Hepatocyte (in vitro differentiated cells): Measurements from ENCODE around the gene OCEL1. TPM values are rescaled to one million over a fixed set of nuclear protein-coding genes. Genes with fewer than 3 reads are reported as not detected.

Experiments
- DNase-seq: peaks from one replicate; pipeline ENCODE4 v3.0.0-alpha.2; 2016; ENCODE audit warnings: low spot score
- H2AFZ ChIP-seq: fragments of 200-600 bp; sonication (generic); 2 replicates; pipeline ENCODE4 v1.6.0; 2016; ENCODE audit warnings: antibody characterized with exemption, mild to moderate bottlenecking
- H3K27ac ChIP-seq: fragments of 200-600 bp; sonication (generic); 2 replicates; pipeline ENCODE4 v1.5.1; 2016; ENCODE audit warnings: mild to moderate bottlenecking
- H3K27me3 ChIP-seq: fragments of 200-600 bp; sonication (generic); 2 replicates; pipeline ENCODE4 v1.6.1; 2016
- H3K36me3 ChIP-seq: fragments of 200-600 bp; sonication (generic); replicated peaks from 2 replicates; pipeline ENCODE4 v1.5.1; 2016; ENCODE audit warnings: low read depth; ENCODE audit not compliant: insufficient read depth
- H3K4me1 ChIP-seq: fragments of 200-600 bp; sonication (generic); 2 replicates; pipeline ENCODE4 v1.5.1; 2016; ENCODE audit warnings: mild to moderate bottlenecking, moderate library complexity; ENCODE audit not compliant: insufficient read depth
- H3K4me2 ChIP-seq: fragments of 200-600 bp; sonication (generic); 2 replicates; pipeline ENCODE4 v1.6.0; 2016
- H3K4me3 ChIP-seq: fragments of 200-600 bp; sonication (generic); 2 replicates; pipeline ENCODE4 v1.5.1; 2016; ENCODE audit warnings: mild to moderate bottlenecking
- H3K79me2 ChIP-seq: fragments of 200-600 bp; sonication (generic); 2 replicates; pipeline ENCODE4 v1.6.0; 2017; ENCODE audit warnings: mild to moderate bottlenecking
- H3K9me2 ChIP-seq: fragments of 200-600 bp; sonication (generic); replicated peaks from 2 replicates; pipeline ENCODE4 v1.6.0; 2017; ENCODE audit warnings: mild to moderate bottlenecking; ENCODE audit not compliant: insufficient read depth
- H3K9me3 ChIP-seq: fragments of 200-600 bp; sonication (generic); 2 replicates; pipeline ENCODE4 v1.5.1; 2016; ENCODE audit warnings: low read depth, mild to moderate bottlenecking
- H4K20me1 ChIP-seq: fragments of 200-600 bp; sonication (generic); 2 replicates; pipeline ENCODE4 v1.6.0; 2016; ENCODE audit warnings: mild to moderate bottlenecking; ENCODE audit not compliant: insufficient read depth, poor library complexity, severe bottlenecking
- EZH2 ChIP-seq: fragments of 200-600 bp; sonication (generic); IDR thresholded peaks from 2 replicates; pipeline ENCODE4 v1.6.1; 2016; ENCODE audit warnings: antibody characterized with exemption, mild to moderate bottlenecking, borderline replicate concordance
- EZH2phosphoT487 ChIP-seq: fragments of 200-600 bp; sonication (generic); IDR thresholded peaks from one replicate; pipeline ENCODE4 v1.6.1; 2018; ENCODE audit warnings: antibody characterized with exemption, mild to moderate bottlenecking, low read depth, moderate library complexity; ENCODE audit not compliant: unreplicated experiment, severe bottlenecking
- WGBS: methylation state at CpG from one replicate; pipeline ENCODE4 v1.1.6; 2016; ENCODE audit warnings: low lambda C conversion rate; ENCODE audit errors: missing lambda C conversion rate; 5-methylcytosine and 5-hydroxymethylcytosine counted together
- polyA plus RNA-seq: library from polyadenylated mRNA; unstranded; fragments of >200 nt; fragmentation: Nextera tagmentation; extraction: Ambion mirVana; gene quantifications from 2 replicates; pipeline ENCODE4 v1.2.1, GENCODE V29; 2016
- total RNA-seq: library from RNA; depleted of rRNA; stranded (reverse); fragments of >200 nt; gene quantifications from 2 replicates; pipeline ENCODE4 v1.2.3, GENCODE V29; 2014
- TF ChIP-seq, protein P1 (sequence below): fragments of 200-600 bp; sonication (generic); IDR thresholded peaks from 2 replicates; pipeline ENCODE4 v1.5.1; 2016; ENCODE audit warnings: antibody characterized with exemption, mild to moderate bottlenecking; ENCODE audit not compliant: poor library complexity

OCEL1 gene
- total and polyA plus RNA-seq, 2 experiments from 2014 or later, result 9.5 to 47.7 TPM

DNA sequence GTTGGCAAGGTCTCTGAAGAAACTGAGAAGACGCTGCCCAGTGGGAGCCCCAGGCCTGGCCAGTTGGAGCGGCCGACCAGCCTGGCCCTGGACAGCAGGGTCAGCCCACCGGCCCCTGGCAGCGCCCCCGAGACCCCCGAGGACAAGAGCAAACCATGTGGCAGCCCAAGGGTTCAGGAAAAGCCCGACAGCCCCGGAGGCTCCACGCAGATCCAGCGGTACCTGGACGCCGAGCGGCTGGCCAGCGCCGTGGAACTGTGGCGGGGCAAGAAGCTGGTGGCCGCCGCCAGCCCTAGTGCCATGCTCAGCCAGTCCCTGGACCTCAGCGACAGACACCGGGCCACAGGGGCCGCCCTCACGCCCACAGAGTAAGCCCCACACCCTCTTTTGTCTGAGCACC, 30.9 kb upstream of the OCEL1 start:
- Histone ChIP-seq H3K9me2 (no peaks in the 10 kb centered on the region), H3K79me2 (no peaks in the 10 kb centered on the region), H3K9me3 (no peaks in the 10 kb centered on the region), H3K4me1 (no peaks in the 10 kb centered on the region), H3K4me2 (no peak overlapping the region), H2AFZ (no peak overlapping the region), H3K4me3 (no peak overlapping the region), H4K20me1 (no peaks in the 10 kb centered on the region), H3K36me3 (no peaks in the 10 kb centered on the region), H3K27me3 (no peaks in the 10 kb centered on the region), H3K27ac (no peak overlapping the region)
- WGBS, result over 99% methylated on average over 22 of the region's 23 CpGs
- TF ChIP-seq EZH2 (no peak), EZH2phosphoT487 (no peak)
- TF ChIP-seq, protein P1, sequence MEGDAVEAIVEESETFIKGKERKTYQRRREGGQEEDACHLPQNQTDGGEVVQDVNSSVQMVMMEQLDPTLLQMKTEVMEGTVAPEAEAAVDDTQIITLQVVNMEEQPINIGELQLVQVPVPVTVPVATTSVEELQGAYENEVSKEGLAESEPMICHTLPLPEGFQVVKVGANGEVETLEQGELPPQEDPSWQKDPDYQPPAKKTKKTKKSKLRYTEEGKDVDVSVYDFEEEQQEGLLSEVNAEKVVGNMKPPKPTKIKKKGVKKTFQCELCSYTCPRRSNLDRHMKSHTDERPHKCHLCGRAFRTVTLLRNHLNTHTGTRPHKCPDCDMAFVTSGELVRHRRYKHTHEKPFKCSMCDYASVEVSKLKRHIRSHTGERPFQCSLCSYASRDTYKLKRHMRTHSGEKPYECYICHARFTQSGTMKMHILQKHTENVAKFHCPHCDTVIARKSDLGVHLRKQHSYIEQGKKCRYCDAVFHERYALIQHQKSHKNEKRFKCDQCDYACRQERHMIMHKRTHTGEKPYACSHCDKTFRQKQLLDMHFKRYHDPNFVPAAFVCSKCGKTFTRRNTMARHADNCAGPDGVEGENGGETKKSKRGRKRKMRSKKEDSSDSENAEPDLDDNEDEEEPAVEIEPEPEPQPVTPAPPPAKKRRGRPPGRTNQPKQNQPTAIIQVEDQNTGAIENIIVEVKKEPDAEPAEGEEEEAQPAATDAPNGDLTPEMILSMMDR, result no peak
- peak; percentile 3 for DNase-seq

- Histone ChIP-seq H2AFZ (no peak overlapping the region), H3K9me3 (no peaks in the 10 kb centered on the region), H3K27ac (no peak overlapping the region), H3K36me3 (no peaks in the 10 kb centered on the region), H3K4me2 (no peak overlapping the region), H4K20me1 (no peaks in the 10 kb centered on the region), H3K9me2 (no peaks in the 10 kb centered on the region), H3K4me1 (no peaks in the 10 kb centered on the region), H3K27me3 (no peaks in the 10 kb centered on the region), H3K79me2 (no peaks in the 10 kb centered on the region), H3K4me3 (no peak overlapping the region)
- WGBS, result 99% methylated on average over 7 of the region's 7 CpGs
- TF ChIP-seq, protein P1, result no peak
- TF ChIP-seq EZH2, result no peak
- no peak for TF ChIP-seq EZH2phosphoT487
- no peak for DNase-seq
These were observed 29.4 kb upstream of the OCEL1 start for GRCh38 chr19:17196610-17197009.

- Histone ChIP-seq H3K4me2 (no peak overlapping the region), H3K4me3 (no peak overlapping the region), H3K4me1 (no peaks in the 10 kb centered on the region), H3K36me3 (no peaks in the 10 kb centered on the region), H3K9me3 (no peaks in the 10 kb centered on the region), H3K27me3 (no peaks in the 10 kb centered on the region), H4K20me1 (no peaks in the 10 kb centered on the region), H3K9me2 (no peaks in the 10 kb centered on the region), H3K79me2 (no peaks in the 10 kb centered on the region), H2AFZ (no peak overlapping the region), H3K27ac (no peak overlapping the region)
- TF ChIP-seq EZH2phosphoT487, result no peak
- TF ChIP-seq, protein P1, result no peak
- no peak for TF ChIP-seq EZH2
- DNase-seq, result no peak
- 98% methylated on average over 15 of the region's 16 CpGs for WGBS
These were observed 28.4 kb upstream of the OCEL1 start for GRCh38 chr19:17197666-17198065.
